IPS-NIHi7 (cell line): Measurements from ENCODE around the gene PCSK5.

Source experiments
- DNase-seq: peaks from one replicate; pipeline ENCODE4 v3.0.0; 2012; ENCODE audit warnings: mixed read lengths; ENCODE audit errors: extremely low spot score

The PCSK5 gene

GRCh38 chr9:75921391-75922127, 31.1 kb downstream of the PCSK5 start:
- DNase-seq, result no peak

GRCh38 chr9:75926385-75926784, 35.9 kb downstream of the PCSK5 start:
- no peak for DNase-seq

- DNase-seq, result no peak
Observed at GRCh38 chr9:75927356-75927755, 36.9 kb downstream of the PCSK5 start.

- no peak for DNase-seq
Observed at GRCh38 chr9:75930190-75930589, 39.7 kb downstream of the PCSK5 start.

- DNase-seq, result no peak
Observed at GRCh38 chr9:75930730-75931321, 40.4 kb downstream of the PCSK5 start.

GRCh38 chr9:75933982-75934381, 43.5 kb downstream of the PCSK5 start:
- DNase-seq, result no peak

GRCh38 chr9:75935591-75935990, 45.1 kb downstream of the PCSK5 start:
- DNase-seq, result no peak

GRCh38 chr9:75937521-75938258, 47.2 kb downstream of the PCSK5 start:
- no peak for DNase-seq

- no peak for DNase-seq
Observed at GRCh38 chr9:75938946-75939345, 48.5 kb downstream of the PCSK5 start.

- no peak for DNase-seq
Observed at GRCh38 chr9:75939536-75940111, 49.2 kb downstream of the PCSK5 start.

- no peak for DNase-seq
Observed at GRCh38 chr9:75941066-75941465, 50.6 kb downstream of the PCSK5 start.

- DNase-seq, result no peak
Observed at GRCh38 chr9:75941577-75942311, 51.3 kb downstream of the PCSK5 start.

GRCh38 chr9:75946766-75947165, 56.3 kb downstream of the PCSK5 start:
- DNase-seq, result no peak

- no peak for DNase-seq
Observed at GRCh38 chr9:75947233-75947632, 56.8 kb downstream of the PCSK5 start.

GRCh38 chr9:75950998-75951397, 60.5 kb downstream of the PCSK5 start:
- no peak for DNase-seq

GRCh38 chr9:75953218-75953617, 62.7 kb downstream of the PCSK5 start:
- no peak for DNase-seq

- no peak for DNase-seq
Observed at GRCh38 chr9:75956161-75956560, 65.7 kb downstream of the PCSK5 start.

- no peak for DNase-seq
Observed at GRCh38 chr9:75957116-75957515, 66.6 kb downstream of the PCSK5 start.

GRCh38 chr9:75958226-75958625, 67.8 kb downstream of the PCSK5 start:
- DNase-seq, result no peak

GRCh38 chr9:75960551-75960950, 70.1 kb downstream of the PCSK5 start:
- no peak for DNase-seq

- no peak for DNase-seq
Observed at GRCh38 chr9:75962013-75962661, 71.7 kb downstream of the PCSK5 start.
